Ovary (tissue), 9 donors: ENCODE measurements around the gene PPP2R3B. TPM values are rescaled to one million over a fixed set of nuclear protein-coding genes. Genes with fewer than 3 reads are reported as not detected.
A peak's percentile ranks its signal among the peaks of the same experiment; 100 is the strongest.

Experiments
- DNase-seq, 5 donors: peaks; one replicate each; pipeline ENCODE4 v3.0.0-alpha.2; 2019 to 2020
- H3K27ac ChIP-seq, 2 donors: fragments of 200-600 bp; one replicate each; pipeline versions ENCODE4 v1.5.1 to v1.8.0; 2019 to 2022
- H3K27me3 ChIP-seq: fragments of 200-600 bp; one replicate; pipeline ENCODE4 v1.8.0; 2022
- H3K36me3 ChIP-seq: fragments of 200-600 bp; sonication (generic); one replicate; pipeline ENCODE4 v1.5.1; 2019
- H3K4me1 ChIP-seq: one replicate; pipeline ENCODE4 v1.8.1; 2013; ENCODE audit warnings: mild to moderate bottlenecking, moderate library complexity; ENCODE audit not compliant: insufficient read depth
- H3K4me3 ChIP-seq: fragments of 200-600 bp; sonication (generic); one replicate; pipeline ENCODE4 v1.5.1; 2017
- H3K9me3 ChIP-seq, 2 donors: fragments of 200-600 bp in 1 of 2; sonication (generic) in 1 of 2; one replicate each; pipeline versions ENCODE4 v1.5.1 to v1.8.1; 2013 to 2019; ENCODE audit warnings: mild to moderate bottlenecking in 1 of 2, moderate library complexity in 1 of 2
- CTCF ChIP-seq, 3 donors: fragments of 450-650 bp in 2 of 3; fragments of 200-600 bp in 1 of 3; IDR thresholded peaks; one replicate each; pipeline versions ENCODE4 v1.5.1 to v1.8.0; 2016 to 2022; ENCODE audit warnings: antibody characterized with exemption in 3 of 3, mild to moderate bottlenecking in 1 of 3
- EP300 ChIP-seq: sonication (generic); formaldehyde crosslinking; IDR thresholded peaks from one replicate; pipeline ENCODE4 v1.6.1; 2017; ENCODE audit warnings: antibody characterized with exemption
- POLR2A ChIP-seq: fragments of 450-650 bp; IDR thresholded peaks from one replicate; pipeline ENCODE4 v1.6.1; 2017; ENCODE audit warnings: antibody characterized with exemption, mild to moderate bottlenecking, moderate library complexity
- WGBS, 3 donors: extraction: QIAGEN DNeasy Blood & Tissue Kit in 1 of 3; methylation state at CpG; one replicate each; pipeline versions ENCODE4 v1.1.5 to v1.1.7; 2013 to 2017; 5-methylcytosine and 5-hydroxymethylcytosine counted together
- intact Hi-C, 4 donors: fragments of 100-400 bp; cut with DNase I; formaldehyde crosslinking; loops; one replicate each; pipeline versions ENCODE4 v1.11.0 to v1.15.1; 2022 to 2023
- polyA plus RNA-seq, 2 donors: library from polyadenylated mRNA; stranded (reverse); fragments of 200-250 nt in 1 of 2; fragments of 350-450 nt in 1 of 2; fragmentation: Illumina TruSeq in 1 of 2; extraction: RNeasy Lipid Tissue Mini Kit (QIAGEN cat#74804) in 1 of 2; gene quantifications; one replicate each; pipeline ENCODE4 v1.2.3, GENCODE V29; 2013 to 2014
- total RNA-seq, 7 donors: library from RNA; depleted of rRNA in 2 of 7; stranded (reverse); fragments of >200 nt in 2 of 7; fragmentation: NEBNext Ultra II Directional in 3 of 7; extraction: Animal tissue kit (Norgen Biotek cat#: 25700) in 3 of 7; gene quantifications; one replicate each; pipeline versions ENCODE4 v1.1.0 to v1.2.4, GENCODE V29; 2016 to 2023
- donor health status: DM: no; HTN: no; CAD: no; lungs with moderate emphysema.
- donor health status: DM: no; HTN: no; CAD: no.
- donor health status: Bipolar disorder and iron deficiency.
- donor health status: DM: yes; HTN: yes; CAD: no.
- donor health status: DM: no; HTN: no; CAD: no.
- donor health status: DM: yes; HTN: yes; CAD: no.

Gene PPP2R3B
- total and polyA plus RNA-seq, 9 donors, result 2.3 to 25.0 (median 18.4) TPM

GRCh38 chrX:313546-313945 is 73.2 kb downstream of the PPP2R3B start:
- Histone ChIP-seq H3K27me3 (no peaks in the 10 kb centered on the region), H3K27ac (no peak overlapping the region), H3K36me3 (no peaks in the 10 kb centered on the region), H3K4me3 (no peak overlapping the region), H3K9me3 (no peaks in the 10 kb centered on the region), H3K4me1 (peaks cover 1% of the 10 kb centered on the region)
- intact Hi-C loops, result no loop called here
- TF ChIP-seq CTCF (IDR thresholded peaks at IDR 0.05) (no peak), EP300 (no peak), POLR2A (no peak)
- peak in 1 of 5 donors; percentile 9 for DNase-seq
- WGBS, 3 donors, result 81 to 97% (median 90%) methylated on average over 8 of the region's 8 CpGs

- Histone ChIP-seq H3K9me3 (no peaks in the 10 kb centered on the region), H3K4me1 (peaks cover 1% of the 10 kb centered on the region), H3K4me3 (no peak overlapping the region), H3K27ac (no peak overlapping the region), H3K36me3 (no peaks in the 10 kb centered on the region), H3K27me3 (no peaks in the 10 kb centered on the region)
- intact Hi-C loops, result no loop called here
- TF ChIP-seq CTCF (IDR thresholded peaks at IDR 0.05), result no peak
- no peak for TF ChIP-seq POLR2A
- no peak for TF ChIP-seq EP300
- peak in 2 of 5 donors; percentile 23 to 38 for DNase-seq
- WGBS, 3 donors, result 87 to 95% (median 93%) methylated on average over 54 of the region's 54 CpGs
Observed at GRCh38 chrX:312621-313331, 73.9 kb downstream of the PPP2R3B start.

- intact Hi-C loops, result no loop called here
- Histone ChIP-seq H3K9me3 (no peaks in the 10 kb centered on the region), H3K4me1 (no peaks in the 10 kb centered on the region), H3K4me3 (no peak overlapping the region), H3K36me3 (no peaks in the 10 kb centered on the region), H3K27ac (no peak overlapping the region), H3K27me3 (no peaks in the 10 kb centered on the region)
- WGBS, 3 donors, result 95% methylated on average over 67 to 69 of the region's 69 CpGs
- peak in 3 of 5 donors; percentile 20 to 38 (median 31) for DNase-seq
- no peak for TF ChIP-seq POLR2A
- TF ChIP-seq EP300, result no peak
- TF ChIP-seq CTCF (IDR thresholded peaks at IDR 0.05), result no peak
Observed at GRCh38 chrX:311156-312129, 75.3 kb downstream of the PPP2R3B start.

GRCh38 chrX:310621-311155 is 76.0 kb downstream of the PPP2R3B start:
- no peak for TF ChIP-seq POLR2A
- no peak for TF ChIP-seq EP300
- TF ChIP-seq CTCF (IDR thresholded peaks at IDR 0.05), result no peak
- H3K27me3 ChIP-seq, result no peaks in the 10 kb centered on the region
- intact Hi-C loops, result no loop called here
- no peak overlapping the region for H3K4me3 ChIP-seq
- DNase-seq, result peak in 1 of 5 donors; percentile 17
- no peak overlapping the region for H3K27ac ChIP-seq
- H3K36me3 ChIP-seq, result peaks cover 2% of the 10 kb centered on the region
- no peaks in the 10 kb centered on the region for H3K4me1 ChIP-seq
- no peaks in the 10 kb centered on the region for H3K9me3 ChIP-seq
- WGBS, 3 donors, result 93 to 94% (median 94%) methylated on average over 25 of the region's 25 CpGs
